Retinal pigment epithelial cell (primary cell): ENCODE measurements around the gene OSTN.

Source experiments
- DNase-seq: peaks from one replicate; pipeline ENCODE4 v3.0.0-alpha.2; 2010; ENCODE audit warnings: low read depth
- H3K4me3 ChIP-seq: 2 replicates; pipeline ENCODE4 v1.5.1; 2011; ENCODE audit warnings: mild to moderate bottlenecking, low read length, control low read depth, moderate library complexity
- CTCF ChIP-seq: conservative IDR thresholded peaks from 2 replicates; pipeline ENCODE4 v1.5.1; 2011; ENCODE audit warnings: low read depth, low read length, control low read depth, inconsistent platforms

OSTN gene

GRCh38 chr3:191296041-191296541, 97.0 kb downstream of the OSTN start:
- no peak for DNase-seq
- H3K4me3 ChIP-seq, result no peak overlapping the region
- no peak for TF ChIP-seq CTCF

GRCh38 chr3:191298846-191299245, 99.8 kb downstream of the OSTN start:
- H3K4me3 ChIP-seq, result no peak overlapping the region
- no peak for DNase-seq
- no peak for TF ChIP-seq CTCF

- DNase-seq, result no peak
- no peak overlapping the region for H3K4me3 ChIP-seq
- no peak for TF ChIP-seq CTCF
Measured at GRCh38 chr3:191300422-191300821, 101.4 kb downstream of the OSTN start.

- no peak for DNase-seq
Measured at GRCh38 chr3:191301017-191301416, 102.0 kb downstream of the OSTN start.

GRCh38 chr3:191301782-191302411, 102.9 kb downstream of the OSTN start:
- DNase-seq, result no peak
- TF ChIP-seq CTCF, result no peak
- H3K4me3 ChIP-seq, result no peak overlapping the region

More at GRCh38 chr3:191301017-191301416, 102.0 kb downstream of the OSTN start:
- TF ChIP-seq CTCF, result no peak
- no peak overlapping the region for H3K4me3 ChIP-seq

GRCh38 chr3:191302451-191302850, 103.4 kb downstream of the OSTN start:
- H3K4me3 ChIP-seq, result no peak overlapping the region
- no peak for DNase-seq
- no peak for TF ChIP-seq CTCF

- no peak for TF ChIP-seq CTCF
Measured at GRCh38 chr3:191303596-191303995, 104.6 kb downstream of the OSTN start.

More at GRCh38 chr3:191303596-191303995, 104.6 kb downstream of the OSTN start:
- H3K4me3 ChIP-seq, result no peak overlapping the region
- no peak for DNase-seq
